Lower lobe of right lung (tissue), 2 donors: Measurements from ENCODE around the gene C11orf42. TPM values are rescaled to one million over a fixed set of nuclear protein-coding genes. Genes with fewer than 3 reads are reported as not detected.
A peak's percentile ranks its signal among the peaks of the same experiment; 100 is the strongest.

ENCODE experiments used
- ATAC-seq, 2 donors: fragments of 200-7000 bp; cut with Tn5 transposase; one replicate each; pipeline ENCODE4 v1.9.1; 2020 to 2022; ENCODE audit warnings: mild to moderate bottlenecking in 2 of 2, moderate library complexity in 2 of 2
- DNase-seq: peaks from one replicate; pipeline ENCODE4 v3.0.0-alpha.2; 2020
- H3K27ac ChIP-seq: fragments of 200-600 bp; one replicate; pipeline ENCODE4 v1.8.0; 2022
- H3K27me3 ChIP-seq: fragments of 200-600 bp; one replicate; pipeline ENCODE4 v1.8.0; 2022; ENCODE audit warnings: low read depth
- H3K36me3 ChIP-seq: fragments of 200-600 bp; one replicate; pipeline ENCODE4 v1.8.0; 2022; ENCODE audit warnings: mild to moderate bottlenecking
- H3K4me1 ChIP-seq: fragments of 200-600 bp; one replicate; pipeline ENCODE4 v1.8.0; 2022
- H3K4me3 ChIP-seq: fragments of 200-600 bp; one replicate; pipeline ENCODE4 v1.8.0; 2022; ENCODE audit warnings: mild to moderate bottlenecking
- H3K9me3 ChIP-seq: fragments of 200-600 bp; one replicate; pipeline ENCODE4 v1.8.0; 2022
- intact Hi-C: fragments of 100-400 bp; cut with DNase I; formaldehyde crosslinking; loops from one replicate; pipeline ENCODE4 v1.11.0; 2022
- total RNA-seq: library from RNA; stranded (reverse); fragmentation: NEBNext Ultra II Directional; extraction: Animal tissue kit (Norgen Biotek cat#: 25700); gene quantifications from one replicate; pipeline ENCODE4 v1.2.1, GENCODE V29; 2021
- TF ChIP-seq, protein P1 (sequence below): fragments of 200-600 bp; IDR thresholded peaks from one replicate; pipeline ENCODE4 v1.8.0; 2022; ENCODE audit warnings: antibody characterized with exemption, mild to moderate bottlenecking
- donor health status: DM: no; HTN: yes; CAD: no; lungs with severe emphysema.

Gene C11orf42
- total RNA-seq, 1 donor from 2014 or later: not detected

DNA sequence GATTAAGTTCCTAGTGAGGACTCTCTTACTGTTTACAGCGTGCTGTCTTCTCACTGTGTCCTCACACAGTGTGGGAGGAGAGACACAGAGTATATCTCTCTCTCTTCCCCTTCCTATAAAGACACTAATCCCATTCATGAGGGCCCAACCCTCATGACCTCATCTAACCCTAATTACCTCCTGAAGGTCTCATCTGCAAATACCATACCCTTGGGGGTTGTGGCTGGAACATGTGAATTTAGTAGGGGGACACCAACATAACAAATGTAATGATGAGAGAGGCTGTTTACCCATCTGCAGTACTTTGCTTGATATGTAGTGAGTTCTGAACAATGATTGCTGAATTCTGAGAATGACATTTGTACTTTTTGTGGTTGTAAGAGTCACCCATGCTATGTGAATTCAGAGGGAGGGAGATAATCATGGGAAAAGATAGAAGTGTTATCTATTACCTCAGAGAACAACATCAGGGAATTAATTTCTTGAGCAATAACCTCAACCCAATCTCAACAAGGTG, 11.2 kb upstream of the C11orf42 start:
- Histone ChIP-seq H3K4me1 (no peaks in the 10 kb centered on the region), H3K36me3 (no peaks in the 10 kb centered on the region), H3K27ac (no peak overlapping the region), H3K9me3 (no peaks in the 10 kb centered on the region), H3K4me3 (no peak overlapping the region), H3K27me3 (no peaks in the 10 kb centered on the region)
- DNase-seq (no peak), ATAC-seq (peak in 1 of 2 donors; percentile 63)
- TF ChIP-seq, protein P1, sequence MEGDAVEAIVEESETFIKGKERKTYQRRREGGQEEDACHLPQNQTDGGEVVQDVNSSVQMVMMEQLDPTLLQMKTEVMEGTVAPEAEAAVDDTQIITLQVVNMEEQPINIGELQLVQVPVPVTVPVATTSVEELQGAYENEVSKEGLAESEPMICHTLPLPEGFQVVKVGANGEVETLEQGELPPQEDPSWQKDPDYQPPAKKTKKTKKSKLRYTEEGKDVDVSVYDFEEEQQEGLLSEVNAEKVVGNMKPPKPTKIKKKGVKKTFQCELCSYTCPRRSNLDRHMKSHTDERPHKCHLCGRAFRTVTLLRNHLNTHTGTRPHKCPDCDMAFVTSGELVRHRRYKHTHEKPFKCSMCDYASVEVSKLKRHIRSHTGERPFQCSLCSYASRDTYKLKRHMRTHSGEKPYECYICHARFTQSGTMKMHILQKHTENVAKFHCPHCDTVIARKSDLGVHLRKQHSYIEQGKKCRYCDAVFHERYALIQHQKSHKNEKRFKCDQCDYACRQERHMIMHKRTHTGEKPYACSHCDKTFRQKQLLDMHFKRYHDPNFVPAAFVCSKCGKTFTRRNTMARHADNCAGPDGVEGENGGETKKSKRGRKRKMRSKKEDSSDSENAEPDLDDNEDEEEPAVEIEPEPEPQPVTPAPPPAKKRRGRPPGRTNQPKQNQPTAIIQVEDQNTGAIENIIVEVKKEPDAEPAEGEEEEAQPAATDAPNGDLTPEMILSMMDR: no peak
- intact Hi-C loops: no loop called here

DNA sequence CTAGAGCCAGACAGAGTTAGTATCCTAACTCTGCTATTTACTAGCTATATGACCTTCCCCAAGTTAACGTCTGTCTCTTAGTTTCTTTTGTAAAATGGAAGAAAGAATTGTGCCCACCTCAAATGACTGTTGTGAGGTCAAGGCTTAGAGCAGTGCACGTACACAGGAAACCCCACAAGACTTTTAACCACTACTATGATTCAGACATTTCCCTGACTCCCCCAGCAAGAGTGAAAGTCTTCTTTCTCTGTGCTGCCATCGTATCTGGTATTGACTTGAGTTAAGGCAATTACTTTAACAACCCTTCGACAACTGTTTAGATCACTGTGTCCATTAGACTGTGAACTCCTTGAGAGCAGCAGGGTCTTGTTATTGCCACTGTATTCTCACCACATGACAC, 9.0 kb upstream of the C11orf42 start:
- TF ChIP-seq, protein P1: no peak
- intact Hi-C loops: no loop called here
- no peak for DNase-seq

DNA sequence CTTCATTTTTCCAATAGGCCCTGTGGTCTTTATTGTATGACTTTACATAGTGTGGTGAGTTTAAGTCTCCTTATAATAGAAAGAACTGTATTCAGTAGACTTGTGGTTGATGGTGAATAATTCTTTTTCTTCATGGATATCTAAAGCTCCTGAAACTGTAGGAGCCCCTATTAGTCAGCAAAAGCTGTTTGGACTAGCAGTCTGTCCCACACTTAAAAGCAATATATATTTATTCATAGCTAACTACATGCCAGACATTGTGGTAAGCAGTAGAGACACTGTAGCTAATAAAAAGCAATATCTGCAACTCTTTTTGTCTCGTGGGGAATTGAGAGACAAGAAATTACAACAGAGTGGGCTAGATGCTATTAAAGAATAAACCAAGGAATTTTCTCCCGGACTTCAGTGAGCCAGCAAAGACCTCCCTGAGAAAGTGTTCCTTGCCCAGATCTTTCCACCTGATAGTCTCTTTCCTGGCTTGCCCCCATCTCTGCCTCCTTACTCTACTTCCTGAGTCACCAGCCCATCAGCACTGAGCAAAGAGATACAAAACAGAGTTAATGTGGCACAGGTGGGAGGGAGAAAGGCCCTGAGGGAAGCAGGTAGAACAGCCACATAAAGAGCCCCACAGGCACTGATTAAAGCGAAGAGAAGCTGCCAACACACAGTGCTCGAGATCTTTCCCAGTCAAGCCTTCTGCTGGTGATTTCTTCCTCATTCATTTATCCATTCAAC, 7.7 kb upstream of the C11orf42 start:
- TF ChIP-seq, protein P1: no peak
- H3K27ac ChIP-seq: no peak overlapping the region
- no peaks in the 10 kb centered on the region for H3K9me3 ChIP-seq
- H3K36me3 ChIP-seq: no peaks in the 10 kb centered on the region
- H3K4me3 ChIP-seq: no peak overlapping the region
- DNase-seq (no peak), ATAC-seq (no peak)
- no peaks in the 10 kb centered on the region for H3K4me1 ChIP-seq
- intact Hi-C loops: no loop called here
- no peaks in the 10 kb centered on the region for H3K27me3 ChIP-seq

More for the DNA sequence above, 9.0 kb upstream of the C11orf42 start:
- H3K27me3 ChIP-seq: no peaks in the 10 kb centered on the region
- H3K4me3 ChIP-seq: no peak overlapping the region
- H3K27ac ChIP-seq: no peak overlapping the region
- H3K36me3 ChIP-seq: no peaks in the 10 kb centered on the region
- no peaks in the 10 kb centered on the region for H3K4me1 ChIP-seq
- no peaks in the 10 kb centered on the region for H3K9me3 ChIP-seq
- no peak for ATAC-seq

DNA sequence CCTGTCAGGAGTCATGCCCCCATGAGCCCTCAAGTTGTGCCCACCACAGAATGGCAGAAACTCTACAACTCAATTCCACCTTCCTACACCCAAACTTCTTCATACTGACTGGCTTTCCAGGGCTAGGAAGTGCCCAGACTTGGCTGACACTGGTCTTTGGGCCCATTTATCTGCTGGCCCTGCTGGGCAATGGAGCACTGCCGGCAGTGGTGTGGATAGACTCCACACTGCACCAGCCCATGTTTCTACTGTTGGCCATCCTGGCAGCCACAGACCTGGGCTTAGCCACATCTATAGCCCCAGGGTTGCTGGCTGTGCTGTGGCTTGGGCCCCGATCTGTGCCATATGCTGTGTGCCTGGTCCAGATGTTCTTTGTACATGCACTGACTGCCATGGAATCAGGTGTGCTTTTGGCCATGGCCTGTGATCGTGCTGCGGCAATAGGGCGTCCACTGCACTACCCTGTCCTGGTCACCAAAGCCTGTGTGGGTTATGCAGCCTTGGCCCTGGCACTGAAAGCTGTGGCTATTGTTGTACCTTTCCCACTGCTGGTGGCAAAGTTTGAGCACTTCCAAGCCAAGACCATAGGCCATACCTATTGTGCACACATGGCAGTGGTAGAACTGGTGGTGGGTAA, 6.1 kb upstream of the C11orf42 start, which contains the start of gene OR52W1:
OR52W1 (plus strand) TSS at position 51 of the 637 bp plus-strand sequence; CDS start at position 51, 0 bp downstream.
- H3K9me3 ChIP-seq: no peaks in the 10 kb centered on the region
- no peaks in the 10 kb centered on the region for H3K4me1 ChIP-seq
- ATAC-seq (no peak), DNase-seq (no peak)
- H3K4me3 ChIP-seq: no peak within 1 kb of the TSS
- no peaks in the 10 kb centered on the region for H3K27me3 ChIP-seq
- intact Hi-C loops: no loop called here
- H3K36me3 ChIP-seq: no peaks in the 10 kb centered on the region
- TF ChIP-seq, protein P1: no peak
- H3K27ac ChIP-seq: no peak within 1 kb of the TSS

DNA sequence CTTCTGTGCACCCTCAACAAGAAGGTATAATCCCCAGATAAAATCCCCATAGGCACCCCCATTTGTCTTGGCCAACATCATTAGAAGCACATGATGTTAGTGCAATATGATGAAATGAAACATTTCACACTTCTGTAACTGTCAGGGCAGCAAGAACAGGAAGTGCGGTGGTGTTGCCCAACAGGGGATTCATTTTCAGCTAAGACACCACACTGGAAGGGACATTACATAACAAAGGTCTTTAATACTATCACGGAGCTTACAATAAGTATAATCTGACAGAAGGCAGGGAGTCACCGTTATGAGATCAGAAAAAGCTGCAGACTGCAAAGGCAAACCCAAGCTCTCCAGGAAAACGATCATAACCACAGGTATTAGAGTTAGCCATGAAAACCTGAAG, 4.4 kb upstream of the C11orf42 start:
- intact Hi-C loops: no loop called here
- H3K27me3 ChIP-seq: no peaks in the 10 kb centered on the region
- peak; percentile 86 for DNase-seq
- peak overlapping the region; percentile 65 for H3K27ac ChIP-seq
- TF ChIP-seq, protein P1: no peak
- H3K9me3 ChIP-seq: no peaks in the 10 kb centered on the region
- no peaks in the 10 kb centered on the region for H3K4me1 ChIP-seq
- peaks cover 6% of the 10 kb centered on the region for H3K36me3 ChIP-seq
- no peak overlapping the region for H3K4me3 ChIP-seq
- ATAC-seq: peak; percentile 72 to 75
